Neural cell (in vitro differentiated cells): ENCODE measurements around the gene PRODH.

Experiments used
- CTCF ChIP-seq: fragments of 450-650 bp; IDR thresholded peaks from 2 replicates; pipeline ENCODE4 v1.5.1; 2014; ENCODE audit warnings: antibody characterized with exemption, mild to moderate bottlenecking, moderate library complexity; ENCODE audit not compliant: poor library complexity, severe bottlenecking
- EP300 ChIP-seq: fragments of 450-650 bp; conservative IDR thresholded peaks from 2 replicates; pipeline ENCODE4 v1.6.1; 2014; ENCODE audit warnings: antibody characterized with exemption, mild to moderate bottlenecking, moderate library complexity; ENCODE audit not compliant: poor library complexity, severe bottlenecking
- EZH2 ChIP-seq: fragments of 200-600, 300-800 bp; shearing (Covaris generic), sonication (generic); IDR thresholded peaks from 2 replicates; pipeline ENCODE4 v1.6.1; 2014; ENCODE audit warnings: antibody characterized with exemption, low read length, borderline replicate concordance, mild to moderate bottlenecking; ENCODE audit not compliant: insufficient read depth, poor library complexity, severe bottlenecking
- POLR2AphosphoS5 ChIP-seq: IDR thresholded peaks from 2 replicates; pipeline ENCODE4 v1.6.1; 2012
- RAD21 ChIP-seq: fragments of 450-650 bp; conservative IDR thresholded peaks from 2 replicates; pipeline ENCODE4 v1.6.1; 2014; ENCODE audit warnings: antibody characterized with exemption, mild to moderate bottlenecking, moderate library complexity
- REST ChIP-seq: IDR thresholded peaks from 2 replicates; pipeline ENCODE4 v1.6.1; 2012; ENCODE audit warnings: borderline replicate concordance
- SMC3 ChIP-seq: fragments of 450-650 bp; conservative IDR thresholded peaks from 2 replicates; pipeline ENCODE4 v1.6.1; 2014; ENCODE audit warnings: antibody characterized with exemption, mild to moderate bottlenecking, moderate library complexity; ENCODE audit not compliant: poor library complexity
- TAF1 ChIP-seq: IDR thresholded peaks from 2 replicates; pipeline ENCODE4 v1.6.1; 2012; ENCODE audit warnings: low read depth

GRCh38 chr22:18976197-18976751, 40.2 kb upstream of the PRODH start:
- TF ChIP-seq CTCF (no peak), EP300 (no peak), EZH2 (no peak), RAD21 (no peak), SMC3 (no peak), REST (no peak), TAF1 (no peak), POLR2AphosphoS5 (no peak)
